GM23248 (cell line): ENCODE measurements around the gene GBGT1. TPM values are rescaled to one million over a fixed set of nuclear protein-coding genes. Genes with fewer than 3 reads are reported as not detected.

Experiments used
- DNase-seq: peaks from one replicate; pipeline ENCODE4 v3.0.0-alpha.2; 2015
- H2AFZ ChIP-seq: fragments of 200-600 bp; sonication (generic); 2 replicates; pipeline ENCODE4 v1.6.1; 2016; ENCODE audit warnings: antibody characterized with exemption
- H3F3A ChIP-seq: fragments of 200-600 bp; sonication (generic); 2 replicates; pipeline ENCODE4 v1.6.1; 2016; ENCODE audit warnings: mild to moderate bottlenecking, antibody characterized with exemption, mixed run types; ENCODE audit not compliant: insufficient read depth
- H3K27ac ChIP-seq: fragments of 200-600 bp; sonication (generic); 2 replicates; pipeline ENCODE4 v1.5.1; 2016; ENCODE audit warnings: mild to moderate bottlenecking
- H3K27me3 ChIP-seq: fragments of 200-600 bp; sonication (generic); replicated peaks from 2 replicates; pipeline ENCODE4 v1.6.1; 2016; ENCODE audit warnings: mild to moderate bottlenecking; ENCODE audit not compliant: insufficient read depth
- H3K36me3 ChIP-seq: fragments of 200-600 bp; sonication (generic); 2 replicates; pipeline ENCODE4 v1.6.1; 2016; ENCODE audit warnings: low read depth, mild to moderate bottlenecking
- H3K4me1 ChIP-seq: fragments of 200-600 bp; sonication (generic); 2 replicates; pipeline ENCODE4 v1.6.1; 2016; ENCODE audit warnings: mild to moderate bottlenecking; ENCODE audit not compliant: insufficient read depth
- H3K4me2 ChIP-seq: fragments of 200-600 bp; sonication (generic); one replicate; pipeline ENCODE4 v1.6.1; 2016; ENCODE audit warnings: mild to moderate bottlenecking; ENCODE audit not compliant: unreplicated experiment
- H3K4me3 ChIP-seq: fragments of 200-600 bp; sonication (generic); 2 replicates; pipeline ENCODE4 v1.5.1; 2016; ENCODE audit warnings: mild to moderate bottlenecking
- H3K79me2 ChIP-seq: fragments of 200-600 bp; sonication (generic); 2 replicates; pipeline ENCODE4 v1.6.1; 2016; ENCODE audit warnings: mild to moderate bottlenecking; ENCODE audit not compliant: insufficient read depth
- H3K9ac ChIP-seq: fragments of 200-600 bp; sonication (generic); 2 replicates; pipeline ENCODE4 v1.6.1; 2016; ENCODE audit warnings: mild to moderate bottlenecking
- H3K9me2 ChIP-seq: fragments of 200-600 bp; sonication (generic); 2 replicates; pipeline ENCODE4 v1.6.1; 2016; ENCODE audit warnings: mixed run types, mild to moderate bottlenecking, moderate library complexity; ENCODE audit not compliant: insufficient read depth
- H3K9me3 ChIP-seq: fragments of 200-600 bp; sonication (generic); one replicate; pipeline ENCODE4 v1.6.1; 2017; ENCODE audit warnings: low read depth
- H4K20me1 ChIP-seq: fragments of 200-600 bp; sonication (generic); 2 replicates; pipeline ENCODE4 v1.6.0; 2016; ENCODE audit not compliant: insufficient read depth
- EZH2 ChIP-seq: fragments of 200-600 bp; sonication (generic); IDR thresholded peaks from 2 replicates; pipeline ENCODE4 v1.6.1; 2018; ENCODE audit warnings: antibody characterized with exemption, mild to moderate bottlenecking; ENCODE audit not compliant: insufficient read depth, poor library complexity, severe bottlenecking
- EZH2phosphoT487 ChIP-seq: fragments of 200-600 bp; sonication (generic); IDR thresholded peaks from 2 replicates; pipeline ENCODE4 v1.6.1; 2018; ENCODE audit warnings: antibody characterized with exemption, moderate library complexity, mild to moderate bottlenecking, low read depth; ENCODE audit not compliant: insufficient read depth
- WGBS, 2 experiments: methylation state at CpG; one replicate each; pipeline ENCODE4 v1.1.6; 2015 to 2017; ENCODE audit warnings: low lambda C conversion rate in 2 of 2, low coverage in 1 of 2; ENCODE audit errors: missing lambda C conversion rate in 2 of 2; 5-methylcytosine and 5-hydroxymethylcytosine counted together
- in situ Hi-C: fragments of 300-500 bp; cut with MboI; formaldehyde crosslinking; loops from 2 replicates; pipeline ENCODE4 v1.15.0; 2020
- polyA plus RNA-seq: library from polyadenylated mRNA; unstranded; fragments of >200 nt; fragmentation: Nextera tagmentation; extraction: Ambion mirVana; gene quantifications from 2 replicates; pipeline ENCODE4 v1.2.1, GENCODE V29; 2016
- total RNA-seq: library from RNA; depleted of rRNA; stranded (reverse); fragments of >200 nt; shearing (Covaris generic); gene quantifications from 2 replicates; pipeline ENCODE4 v1.2.3, GENCODE V29; 2014

Gene GBGT1
- total and polyA plus RNA-seq, 2 experiments from 2014 or later = 0.95 to 3.1 TPM

- no peaks in the 10 kb centered on the region for H4K20me1 ChIP-seq
- no peak for TF ChIP-seq EZH2
- TF ChIP-seq EZH2phosphoT487 = no peak
- H3F3A ChIP-seq = no peaks in the 10 kb centered on the region
- no peaks in the 10 kb centered on the region for H3K4me1 ChIP-seq
- no peaks in the 10 kb centered on the region for H3K79me2 ChIP-seq
- H3K9me3 ChIP-seq = no peaks in the 10 kb centered on the region
- H2AFZ ChIP-seq = no peak overlapping the region
- WGBS, 2 experiments = 64 to 65% methylated on average over 3 of the region's 3 CpGs
- H3K9ac ChIP-seq = no peak overlapping the region
- H3K4me2 ChIP-seq = no peak overlapping the region
- no peak for DNase-seq
- H3K9me2 ChIP-seq = no peaks in the 10 kb centered on the region
- H3K36me3 ChIP-seq = no peaks in the 10 kb centered on the region
- no peaks in the 10 kb centered on the region for H3K27me3 ChIP-seq
- H3K27ac ChIP-seq = no peak overlapping the region
- H3K4me3 ChIP-seq = no peak overlapping the region
- in situ Hi-C loops = no loop called here
These were observed 3.5 kb upstream of the GBGT1 start for GRCh38 chr9:133167096-133167730.

- Histone ChIP-seq H3K27me3 (no peaks in the 10 kb centered on the region), H3K4me2 (no peak overlapping the region), H4K20me1 (no peaks in the 10 kb centered on the region), H3K9me2 (no peaks in the 10 kb centered on the region), H3K27ac (no peak overlapping the region), H3K79me2 (no peaks in the 10 kb centered on the region), H3K36me3 (no peaks in the 10 kb centered on the region), H3F3A (no peaks in the 10 kb centered on the region), H2AFZ (no peak overlapping the region), H3K9ac (no peak overlapping the region), H3K9me3 (no peaks in the 10 kb centered on the region), H3K4me1 (no peaks in the 10 kb centered on the region), H3K4me3 (no peak overlapping the region)
- DNase-seq = no peak
- TF ChIP-seq EZH2 (no peak), EZH2phosphoT487 (no peak)
- in situ Hi-C loops = no loop called here
- WGBS, 2 experiments = 82 to 91% methylated on average over 14 to 17 of the region's 17 CpGs
These were observed 2.7 kb upstream of the GBGT1 start for GRCh38 chr9:133166392-133166791.

- H2AFZ ChIP-seq = no peak overlapping the region
- H3K9ac ChIP-seq = no peak overlapping the region
- no peaks in the 10 kb centered on the region for H3K9me2 ChIP-seq
- DNase-seq = no peak
- in situ Hi-C loops = no loop called here
- WGBS, 2 experiments = 91% methylated on average over 2 of the region's 2 CpGs
- TF ChIP-seq EZH2phosphoT487 (no peak), EZH2 (no peak)
- no peaks in the 10 kb centered on the region for H4K20me1 ChIP-seq
- H3K4me1 ChIP-seq = no peaks in the 10 kb centered on the region
- no peaks in the 10 kb centered on the region for H3K36me3 ChIP-seq
- H3K27ac ChIP-seq = no peak overlapping the region
- no peaks in the 10 kb centered on the region for H3F3A ChIP-seq
- H3K27me3 ChIP-seq = no peaks in the 10 kb centered on the region
- no peaks in the 10 kb centered on the region for H3K79me2 ChIP-seq
- H3K4me3 ChIP-seq = no peak overlapping the region
- no peaks in the 10 kb centered on the region for H3K9me3 ChIP-seq
- no peak overlapping the region for H3K4me2 ChIP-seq
These were observed 1.7 kb upstream of the GBGT1 start for GRCh38 chr9:133165452-133165730.

- Histone ChIP-seq H3K9me3 (no peaks in the 10 kb centered on the region), H3K27ac (no peak overlapping the region), H2AFZ (peak overlapping the region; percentile 97), H3K9ac (peak overlapping the region; percentile 80), H3K36me3 (no peaks in the 10 kb centered on the region), H3K4me3 (peak overlapping the region; percentile 84), H3K79me2 (no peaks in the 10 kb centered on the region), H3K9me2 (no peaks in the 10 kb centered on the region), H3K27me3 (no peaks in the 10 kb centered on the region), H3K4me2 (peak overlapping the region; percentile 86), H3K4me1 (no peaks in the 10 kb centered on the region), H4K20me1 (no peaks in the 10 kb centered on the region), H3F3A (no peaks in the 10 kb centered on the region)
- TF ChIP-seq EZH2phosphoT487 (no peak), EZH2 (no peak)
- DNase-seq = no peak
- in situ Hi-C loops = no loop called here
- WGBS, 2 experiments = 58 to 60% methylated on average over 13 of the region's 13 CpGs
These were observed 477 bp upstream of the GBGT1 start for GRCh38 chr9:133164191-133164590.
